ENCODE data around the gene DCST1. TPM values are rescaled to one million over a fixed set of nuclear protein-coding genes. Genes with fewer than 3 reads are reported as not detected.

The DCST1 gene
- total and polyA plus RNA-seq, 2 donors (not counting 3 experiments of a cell fraction or from before 2014, with no cell fraction given), result not detected

GRCh38 chr1:155051342-155051776, 17.7 kb downstream of the DCST1 start:
- H3K27me3 ChIP-seq (ENCODE audit: control insufficient read depth in 2 of 2, insufficient read depth in 2 of 2, low read length in 2 of 2), result no peaks in the 10 kb centered on the region
- peaks cover 24% of the 10 kb centered on the region for H3K4me1 ChIP-seq (ENCODE audit: control insufficient read depth, extremely low read depth, insufficient read depth, low read length)
- dilution Hi-C loops (cut with MboI; ENCODE audit: extremely low pct_ligation_motif_present, low sequenced_read_pairs) (no loop called here), intact Hi-C loops (cut with micrococcal nuclease) (loop anchor here (1.0 to 2.0 kb wide), 2 partner anchors 49 to 91 kb away; partner anchors contain the start of genes PYGO2 and ZBTB7B)
- H3K27ac ChIP-seq (ENCODE audit: insufficient read depth, low read depth, low read length), result peak overlapping the region; percentile 25
- H3K4me2 ChIP-seq (ENCODE audit: insufficient read depth, low read length), result peak overlapping the region; percentile 86
- H3K79me2 ChIP-seq (ENCODE audit: control insufficient read depth, insufficient read depth, low read length), result peaks cover 21% of the 10 kb centered on the region
- no peaks in the 10 kb centered on the region for H3K9me3 ChIP-seq (replicated peaks; ENCODE audit: control insufficient read depth, insufficient read depth, low read length)
- H3K4me3 ChIP-seq (replicated peaks in 1 of 3; ENCODE audit: insufficient read depth in 1 of 3, low read depth in 1 of 3, low read length in 3 of 3), result peak overlapping the region; percentile 66 to 75 (median 74)
- ChIA-PET POLR2A (interaction anchor here (0.7 to 1.6 kb wide), 2 partner anchors 33 to 141 kb away, joined by 3 to 4 read pairs; no protein-coding TSS in a partner anchor), CTCF (interaction anchor here (0.5 to 6.1 kb wide), 35 partner anchors 9 to 142 kb away, joined by 3 to 59 read pairs (median 5); partner anchors contain the start of genes DCST1, DCST2, EFNA3 and EFNA4)
- H4K20me1 ChIP-seq (replicated peaks; ENCODE audit: control insufficient read depth, extremely low read depth, insufficient read depth, low read length), result no peaks in the 10 kb centered on the region
- H3K9me1 ChIP-seq (replicated peaks; ENCODE audit: control insufficient read depth, extremely low read depth, insufficient read depth, low read length), result no peaks in the 10 kb centered on the region
- TF ChIP-seq JUN (IDR thresholded peaks at IDR 0.05; ENCODE audit: borderline replicate concordance, insufficient read depth, insufficient read length, low read depth), result no peak
- TF ChIP-seq POLR2A (IDR thresholded peaks at IDR 0.05; ENCODE audit: low read depth, low read length), result peak; percentile 76
- no peak for TF ChIP-seq MYC (IDR thresholded peaks at IDR 0.05; ENCODE audit: low read depth, low read length)
- TF ChIP-seq FOS (IDR thresholded peaks at IDR 0.05; ENCODE audit: borderline replicate concordance, insufficient read depth, low read length), result no peak
- no peak for TF ChIP-seq GATA2 (IDR thresholded peaks at IDR 0.05; ENCODE audit: insufficient read depth, insufficient read length, low read depth, low read length)
- TF ChIP-seq CTCF (IDR thresholded peaks at IDR 0.05; ENCODE audit: extremely low read depth in 1 of 2, insufficient read depth in 1 of 2, low read depth in 1 of 2, low read length in 2 of 2), result no peak
- no peak for TF ChIP-seq EZH2 (IDR thresholded peaks at IDR 0.05; ENCODE audit: borderline replicate concordance, low read depth, low read length, severe bottlenecking)
- peak; percentile 73 for TF ChIP-seq POLR2AphosphoS5 (IDR thresholded peaks at IDR 0.05; ENCODE audit: insufficient read depth, low read depth, low read length)
- TF ChIP-seq MAX (IDR thresholded peaks at IDR 0.05; ENCODE audit: insufficient read depth, insufficient read length), result no peak
- H3K36me3 ChIP-seq (ENCODE audit: control insufficient read depth in 2 of 2, extremely low read depth in 1 of 2, insufficient read depth in 2 of 2, low read length in 2 of 2), result peaks cover 5 to 13% of the 10 kb centered on the region in 2 experiments
- H3K9ac ChIP-seq (replicated peaks; ENCODE audit: extremely low read depth, insufficient read depth, low read length), result peak overlapping the region; percentile 42
- TSS peak; percentile 10 for BruUV-seq (replicated peaks)
- DNase-seq (ENCODE audit: low read depth, low spot score), result no peak
- peak overlapping the region; percentile 4 for H2AFZ ChIP-seq (ENCODE audit: low read depth, low read length)
- FAIRE-seq, result no peak
